IMR-90 (cell line): ENCODE data around the gene ZNF783.

Experiments used
- CTCF ChIP-seq: conservative IDR thresholded peaks from 2 replicates; pipeline ENCODE4 v1.5.1; 2012; ENCODE audit warnings: mild to moderate bottlenecking, low read depth, low read length, improper control_type of control experiment
- POLR2A ChIP-seq: IDR thresholded peaks from 2 replicates; pipeline ENCODE4 v1.6.1; 2012; ENCODE audit warnings: mild to moderate bottlenecking, low read depth, low read length
- RAD21 ChIP-seq: IDR thresholded peaks from 2 replicates; pipeline ENCODE4 v1.6.1; 2012; ENCODE audit warnings: low read length, improper control_type of control experiment
- RCOR1 ChIP-seq: IDR thresholded peaks from 2 replicates; pipeline ENCODE4 v1.6.1; 2012; ENCODE audit warnings: mild to moderate bottlenecking, low read length, improper control_type of control experiment; ENCODE audit not compliant: insufficient replicate concordance
- SMC3 ChIP-seq: fragments of 150-350 bp; IDR thresholded peaks from 2 replicates; pipeline ENCODE4 v1.6.1; 2016; ENCODE audit warnings: low read depth, mild to moderate bottlenecking, antibody characterized with exemption, low read length, moderate library complexity
- USF2 ChIP-seq: fragments of 150-350 bp; IDR thresholded peaks from 2 replicates; pipeline ENCODE4 v1.6.1; 2017; ENCODE audit warnings: mild to moderate bottlenecking, antibody characterized with exemption, low read length, low read depth

GRCh38 chr7:149267733-149268132, 5.7 kb downstream of the ZNF783 start:
- no peak for TF ChIP-seq POLR2A
- no peak for TF ChIP-seq CTCF
- TF ChIP-seq SMC3, result no peak
- no peak for TF ChIP-seq RAD21
- no peak for TF ChIP-seq USF2
- no peak for TF ChIP-seq RCOR1
